Adrenal gland (tissue), 12 donors: ENCODE results near the gene TAF15. TPM values are rescaled to one million over a fixed set of nuclear protein-coding genes. Genes with fewer than 3 reads are reported as not detected.

Source experiments
- DNase-seq, 7 donors: peaks; one replicate each; pipeline ENCODE4 v3.0.0-alpha.2; 2019 to 2020
- H3K27ac ChIP-seq, 5 donors: fragments of 200-600 bp; sonication (generic) in 4 of 5; 1 replicate in 3 of 5; 2 replicates in 2 of 5; pipeline versions ENCODE4 v1.5.1 to v1.8.0; 2016 to 2020; ENCODE audit warnings: mild to moderate bottlenecking in 1 of 5
- H3K27me3 ChIP-seq: fragments of 200-600 bp; 2 replicates; pipeline ENCODE4 v1.8.0; 2021
- H3K36me3 ChIP-seq, 2 donors: fragments of 200-600 bp; replicated peaks in 1 of 2; 1 replicate in 1 of 2; 2 replicates in 1 of 2; pipeline versions ENCODE4 v1.5.1 to v1.8.0; 2018 to 2022
- H3K4me1 ChIP-seq, 2 donors: fragments of 200-600 bp; replicated peaks in 1 of 2; 1 replicate in 1 of 2; 2 replicates in 1 of 2; pipeline versions ENCODE4 v1.5.1 to v1.8.0; 2018 to 2021
- H3K4me3 ChIP-seq, 4 donors: fragments of 200-600 bp; sonication (generic) in 3 of 4; one replicate each; pipeline ENCODE4 v1.5.1; 2016 to 2018
- H3K9me3 ChIP-seq, 3 donors: fragments of 200-600 bp; sonication (generic) in 1 of 3; replicated peaks in 1 of 3; 1 replicate in 2 of 3; 2 replicates in 1 of 3; pipeline versions ENCODE4 v1.5.1 to v1.8.0; 2016 to 2021
- POLR2A ChIP-seq, 2 donors: fragments of 450-650 bp; IDR thresholded peaks; one replicate each; pipeline ENCODE4 v1.6.1; 2017; ENCODE audit warnings: antibody characterized with exemption in 2 of 2, mild to moderate bottlenecking in 2 of 2, moderate library complexity in 1 of 2
- WGBS, 4 donors: extraction: QIAGEN DNeasy Blood & Tissue Kit in 2 of 4; methylation state at CpG; one replicate each; pipeline versions ENCODE4 v1.1.5 to v1.1.7; 2013 to 2017; 5-methylcytosine and 5-hydroxymethylcytosine counted together
- intact Hi-C, 2 donors: fragments of 100-400 bp; cut with DNase I; formaldehyde crosslinking; loops; one replicate each; pipeline versions ENCODE4 v1.14.1 to v1.15.0; 2022 to 2023
- polyA plus RNA-seq, 3 donors: library from polyadenylated mRNA; stranded (reverse); fragments of 200-250 nt in 2 of 3; fragments of 350-450 nt in 1 of 3; fragmentation: Illumina TruSeq in 1 of 3; extraction: RNeasy Lipid Tissue Mini Kit (QIAGEN cat#74804) in 1 of 3; gene quantifications; one replicate each; pipeline ENCODE4 v1.2.3, GENCODE V29; 2013 to 2014
- total RNA-seq, 9 donors: library from RNA; depleted of rRNA in 4 of 9; stranded (reverse); fragments of >200 nt in 4 of 9; fragments of 120-200 nt in 1 of 9; fragmentation: NEBNext Ultra II Directional in 1 of 9; extraction: Animal tissue kit (Norgen Biotek cat#: 25700) in 1 of 9; gene quantifications; one replicate each; pipeline versions ENCODE4 v1.1.0 to v1.2.4, GENCODE V29; 2013 to 2023
- TF ChIP-seq, protein P1 (sequence below), 6 experiments: fragments of 450-650 bp in 4 of 6; fragments of 200-600 bp in 2 of 6; sonication (generic) in 1 of 6; IDR thresholded peaks; 1 replicate in 5 of 6; 2 replicates in 1 of 6; pipeline versions ENCODE4 v1.5.1 to v1.8.0; 2016 to 2021; ENCODE audit warnings: antibody characterized with exemption in 6 of 6, mild to moderate bottlenecking in 2 of 6, moderate library complexity in 1 of 6
- donor health status: healthy with polysubstance abuse.
- donor health status: Bipolar disorder and iron deficiency.
- donor health status: DM: yes; HTN: yes; CAD: no.
- donor health status: DM: no; HTN: no; CAD: no.
- donor health status: DM: no; HTN: no; CAD: no.
- donor health status: DM: yes; HTN: yes; CAD: no.

The TAF15 gene
- total and polyA plus RNA-seq, 12 donors: 27.8 to 213 (median 145) TPM

DNA sequence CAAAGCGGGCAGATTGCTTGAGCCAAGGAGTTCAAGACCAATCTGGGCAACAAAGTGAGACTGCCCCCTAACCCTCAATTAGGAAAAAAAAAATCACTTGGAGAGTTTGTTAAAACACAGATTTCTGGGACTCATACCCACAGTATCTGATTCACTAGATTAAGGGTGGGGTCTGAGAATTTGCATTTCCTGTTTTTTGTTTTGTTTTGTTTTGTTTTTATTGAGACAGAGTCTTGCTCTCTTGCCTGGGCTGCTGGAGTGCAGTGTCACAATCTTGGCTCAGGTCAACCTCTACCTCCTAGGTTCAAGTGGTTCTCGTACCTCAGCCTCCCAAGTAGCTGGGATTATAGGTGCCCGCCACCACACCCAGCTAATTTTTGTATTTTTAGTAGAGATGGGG, 58.3 kb downstream of the TAF15 start:
- Histone ChIP-seq H3K4me1 (peaks cover 5 to 14% of the 10 kb centered on the region in 2 donors), H3K9me3 (no peaks in the 10 kb centered on the region), H3K4me3 (no peak overlapping the region), H3K27me3 (no peaks in the 10 kb centered on the region), H3K36me3 (no peaks in the 10 kb centered on the region), H3K27ac (no peak overlapping the region)
- intact Hi-C loops: no loop called here
- WGBS, 4 donors: 96 to 100% (median 99%) methylated on average over 3 of the region's 3 CpGs
- no peak for TF ChIP-seq POLR2A (IDR thresholded peaks at IDR 0.05)
- TF ChIP-seq, protein P1, sequence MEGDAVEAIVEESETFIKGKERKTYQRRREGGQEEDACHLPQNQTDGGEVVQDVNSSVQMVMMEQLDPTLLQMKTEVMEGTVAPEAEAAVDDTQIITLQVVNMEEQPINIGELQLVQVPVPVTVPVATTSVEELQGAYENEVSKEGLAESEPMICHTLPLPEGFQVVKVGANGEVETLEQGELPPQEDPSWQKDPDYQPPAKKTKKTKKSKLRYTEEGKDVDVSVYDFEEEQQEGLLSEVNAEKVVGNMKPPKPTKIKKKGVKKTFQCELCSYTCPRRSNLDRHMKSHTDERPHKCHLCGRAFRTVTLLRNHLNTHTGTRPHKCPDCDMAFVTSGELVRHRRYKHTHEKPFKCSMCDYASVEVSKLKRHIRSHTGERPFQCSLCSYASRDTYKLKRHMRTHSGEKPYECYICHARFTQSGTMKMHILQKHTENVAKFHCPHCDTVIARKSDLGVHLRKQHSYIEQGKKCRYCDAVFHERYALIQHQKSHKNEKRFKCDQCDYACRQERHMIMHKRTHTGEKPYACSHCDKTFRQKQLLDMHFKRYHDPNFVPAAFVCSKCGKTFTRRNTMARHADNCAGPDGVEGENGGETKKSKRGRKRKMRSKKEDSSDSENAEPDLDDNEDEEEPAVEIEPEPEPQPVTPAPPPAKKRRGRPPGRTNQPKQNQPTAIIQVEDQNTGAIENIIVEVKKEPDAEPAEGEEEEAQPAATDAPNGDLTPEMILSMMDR (IDR thresholded peaks at IDR 0.05): no peak
- no peak for DNase-seq

DNA sequence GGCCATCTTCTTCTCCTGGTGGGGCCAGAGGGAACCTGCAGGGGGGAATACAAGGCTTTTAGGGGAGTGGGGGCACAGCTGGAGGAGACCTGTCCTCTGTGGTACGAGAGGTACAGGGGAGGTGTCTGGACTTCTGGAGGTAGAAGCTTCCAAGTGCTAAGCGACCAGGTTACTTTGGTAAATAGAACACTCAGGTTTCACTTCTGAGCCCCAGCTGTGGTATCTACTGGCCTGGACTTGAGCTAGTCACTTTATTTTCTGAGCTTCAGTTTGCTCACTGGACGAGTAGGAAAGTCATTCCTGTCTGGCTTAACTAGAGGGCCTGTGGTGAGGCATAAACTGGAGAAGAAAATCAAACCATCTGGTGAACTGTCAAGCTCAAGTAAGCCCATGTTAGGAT, 59.5 kb downstream of the TAF15 start, which contains the start of gene HEATR9:
HEATR9 (minus strand) TSS at position 155 of the 400 bp plus-strand sequence; CDS start at position 6, 149 bp downstream.
- WGBS, 4 donors: 90 to 100% (median 91%) methylated on average over 3 of the region's 3 CpGs
- H3K4me1 ChIP-seq: peaks cover 5 to 14% of the 10 kb centered on the region in 2 donors
- TF ChIP-seq, protein P1 (IDR thresholded peaks at IDR 0.05): no peak
- TF ChIP-seq POLR2A (IDR thresholded peaks at IDR 0.05): no peak
- DNase-seq: no peak
- no peaks in the 10 kb centered on the region for H3K27me3 ChIP-seq
- H3K36me3 ChIP-seq: no peaks in the 10 kb centered on the region
- no peak within 1 kb of the TSS for H3K27ac ChIP-seq
- no peaks in the 10 kb centered on the region for H3K9me3 ChIP-seq
- intact Hi-C loops: no loop called here
- no peak within 1 kb of the TSS for H3K4me3 ChIP-seq

DNA sequence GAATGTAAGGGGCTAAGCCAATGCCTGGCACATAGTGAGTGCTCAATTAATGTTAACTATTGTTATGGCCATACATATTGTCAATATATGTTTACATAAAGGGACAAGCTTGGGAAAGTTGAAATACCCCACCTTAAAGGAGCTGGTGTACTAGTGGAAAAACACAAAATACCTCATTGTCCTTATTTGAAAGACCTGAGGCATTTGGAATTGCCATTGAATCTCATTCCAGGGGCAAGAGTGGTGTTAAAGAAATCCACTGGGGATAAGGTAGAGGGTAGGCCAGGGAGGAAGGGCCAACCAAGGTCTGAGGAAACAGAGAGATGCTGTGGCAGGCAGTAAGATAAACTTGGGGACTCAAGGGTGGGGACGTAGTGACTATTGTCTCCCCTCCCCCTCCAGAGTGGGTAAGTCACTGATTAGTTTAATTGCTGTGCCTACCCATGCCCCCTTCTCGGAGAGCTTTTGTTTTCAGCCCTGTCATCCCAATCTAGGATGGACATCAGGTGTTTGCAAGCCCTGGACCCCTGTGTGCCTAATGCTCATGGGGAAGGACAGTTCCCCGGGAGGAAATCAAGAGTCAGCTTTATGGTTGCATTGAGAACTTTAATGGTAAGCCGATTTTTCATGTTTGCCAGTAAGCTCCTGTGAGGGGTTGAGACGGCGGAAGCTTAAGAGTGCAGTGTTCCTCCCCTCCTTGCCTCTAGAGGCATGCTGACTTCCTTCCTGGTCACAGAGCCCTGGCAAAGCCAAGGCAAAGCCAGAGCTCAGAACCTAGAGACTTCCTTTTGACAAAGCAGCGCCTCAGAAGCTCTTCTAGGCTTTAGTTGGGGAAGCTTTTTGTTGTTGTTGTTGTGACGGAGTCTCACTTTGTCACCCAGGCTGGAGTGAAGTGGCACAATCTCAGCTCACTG, 61.9 kb downstream of the TAF15 start:
- H3K4me1 ChIP-seq: peaks cover 0 to 5% of the 10 kb centered on the region in 2 donors
- no peaks in the 10 kb centered on the region for H3K36me3 ChIP-seq
- H3K4me3 ChIP-seq: no peak overlapping the region
- no peaks in the 10 kb centered on the region for H3K27me3 ChIP-seq
- 66 to 77% (median 71%) methylated on average over 7 to 8 of the region's 8 CpGs for WGBS, 4 donors
- H3K9me3 ChIP-seq: no peaks in the 10 kb centered on the region
- intact Hi-C loops: no loop called here
- no peak for DNase-seq
- H3K27ac ChIP-seq: no peak overlapping the region
- TF ChIP-seq, protein P1 (IDR thresholded peaks at IDR 0.05): no peak
- TF ChIP-seq POLR2A (IDR thresholded peaks at IDR 0.05): no peak

DNA sequence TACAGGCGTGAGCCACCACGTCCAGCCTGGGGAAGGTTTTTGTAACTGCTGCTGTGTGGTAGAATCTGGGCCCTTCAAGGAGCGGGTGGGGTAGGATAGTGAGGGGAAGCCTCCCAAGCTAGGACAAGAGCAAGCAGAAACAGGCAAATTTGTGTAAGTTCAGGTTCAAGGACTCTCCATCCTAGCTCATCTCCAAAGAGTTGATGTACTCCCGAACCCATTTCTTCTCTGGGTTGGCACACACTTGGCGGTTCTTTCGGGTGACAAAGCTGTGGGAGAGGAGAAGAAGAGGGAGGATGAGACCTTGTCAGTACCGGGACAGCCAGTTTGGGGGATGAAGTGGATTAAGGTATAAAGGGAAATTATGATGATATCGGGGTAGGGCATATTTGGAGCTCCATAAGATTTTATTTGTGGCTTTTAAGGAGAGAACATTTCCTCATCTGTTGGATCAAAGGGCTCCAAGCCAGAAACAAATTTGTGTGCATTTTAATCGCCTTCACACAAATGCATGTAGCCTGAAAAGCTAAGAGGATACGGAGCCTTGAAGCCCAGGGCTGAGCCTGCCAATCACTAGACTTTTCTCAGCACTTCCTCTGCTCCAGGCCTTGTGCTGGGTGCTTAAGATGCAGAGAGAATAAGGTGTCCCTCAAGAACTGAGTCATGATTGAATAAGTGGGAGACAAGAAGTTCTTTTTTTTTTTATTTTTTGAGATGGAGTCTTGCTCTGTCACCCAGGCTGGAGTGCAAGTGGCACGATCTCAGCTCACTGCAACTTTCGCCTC, 63.1 kb downstream of the TAF15 start:
- intact Hi-C loops: no loop called here
- H3K9me3 ChIP-seq: no peaks in the 10 kb centered on the region

More for the DNA sequence above, 63.1 kb downstream of the TAF15 start:
- Histone ChIP-seq H3K4me3 (no peak overlapping the region), H3K36me3 (no peaks in the 10 kb centered on the region), H3K27ac (no peak overlapping the region), H3K4me1 (no peaks in the 10 kb centered on the region), H3K27me3 (no peaks in the 10 kb centered on the region)
- WGBS, 4 donors: 93 to 95% (median 95%) methylated on average over 12 of the region's 12 CpGs
- no peak for TF ChIP-seq POLR2A (IDR thresholded peaks at IDR 0.05)
- TF ChIP-seq, protein P1 (IDR thresholded peaks at IDR 0.05): no peak
- DNase-seq: no peak
